ENCODE data around the gene ZNF695.

- TF ChIP-seq PATZ1 (CRISPR knock-in tag; IDR thresholded peaks at IDR 0.05) = no peak
- no peak for TF ChIP-seq NFE2L2 (IDR thresholded peaks at IDR 0.05; ENCODE audit: low read length)
These were observed 48.2 kb upstream of the ZNF695 start for GRCh38 chr1:247056071-247056470.

Data from HepG2 (cell line).